OCI-LY3 (cell line): Measurements from ENCODE around the gene EPYC.

Experiments
- CTCF ChIP-seq: fragments of 200-600, 300-600 bp; sonication (generic); IDR thresholded peaks from 2 replicates; pipeline ENCODE4 v1.5.1; 2014; ENCODE audit warnings: antibody characterized with exemption, low read length, low read depth
- EZH2phosphoT487 ChIP-seq: fragments of 200-600 bp; shearing (Covaris generic); IDR thresholded peaks from 2 replicates; pipeline ENCODE4 v1.6.1; 2018; ENCODE audit warnings: antibody characterized with exemption, mixed run types, low read depth

DNA sequence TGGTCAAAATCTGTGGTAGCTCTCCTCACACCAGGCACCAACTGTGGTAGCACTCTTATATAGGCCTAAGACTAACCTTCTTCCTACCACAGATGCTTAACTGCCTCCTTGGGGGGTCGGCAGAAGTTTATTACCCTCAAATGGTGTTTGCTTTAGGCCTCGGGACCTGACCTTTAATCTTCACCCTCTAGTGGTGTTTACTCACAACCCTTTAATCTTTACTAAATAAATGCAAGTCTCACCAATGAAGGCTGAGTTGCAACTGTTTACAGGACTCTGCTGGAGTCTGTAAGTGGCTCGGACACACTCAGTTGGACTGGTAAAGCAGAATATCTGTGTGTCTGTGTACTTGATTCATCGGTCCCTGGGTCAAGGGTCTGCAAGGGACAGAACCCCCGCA is 79.2 kb downstream of the EPYC start:
- TF ChIP-seq CTCF (no peak), EZH2phosphoT487 (no peak)
